CD1c-positive myeloid dendritic cell (primary cell): ENCODE data around the gene RGS8.

Experiments used
- DNase-seq: peaks from one replicate; pipeline ENCODE4 v3.0.0-alpha.2; 2016; ENCODE audit errors: extremely low spot score

RGS8 gene

DNA sequence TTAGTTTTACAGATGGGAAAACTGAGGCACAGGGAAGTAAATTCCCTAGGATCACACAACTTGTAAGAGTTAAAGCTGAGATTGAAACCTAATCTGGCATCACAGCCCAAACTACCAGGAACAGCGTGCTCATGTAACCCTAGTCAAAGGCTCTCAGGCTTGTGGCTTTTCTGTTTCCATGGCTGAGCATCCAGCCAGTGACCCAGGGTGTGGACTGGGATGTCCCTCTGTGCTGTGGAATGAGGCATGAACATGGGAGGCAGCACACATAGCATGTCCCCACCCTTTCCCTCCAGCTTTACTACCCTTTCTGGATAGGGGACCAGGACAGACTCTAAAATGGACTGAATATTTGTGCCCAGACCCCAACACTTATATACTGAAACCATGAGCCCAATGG, 45.1 kb downstream of the RGS8 start:
- no peak for DNase-seq

- DNase-seq: no peak
Observed at GRCh38 chr1:182637769-182638168, 46.6 kb downstream of the RGS8 start.

- no peak for DNase-seq
Observed at GRCh38 chr1:182635871-182636270, 48.5 kb downstream of the RGS8 start.
